ENCODE measurements around the gene LRCOL1. TPM values are rescaled to one million over a fixed set of nuclear protein-coding genes. Genes with fewer than 3 reads are reported as not detected.

LRCOL1 gene
- total RNA-seq, 8 experiments from 2014 or later, result 0.16 to 1.0 (median 0.45) TPM; not detected in 4

DNA sequence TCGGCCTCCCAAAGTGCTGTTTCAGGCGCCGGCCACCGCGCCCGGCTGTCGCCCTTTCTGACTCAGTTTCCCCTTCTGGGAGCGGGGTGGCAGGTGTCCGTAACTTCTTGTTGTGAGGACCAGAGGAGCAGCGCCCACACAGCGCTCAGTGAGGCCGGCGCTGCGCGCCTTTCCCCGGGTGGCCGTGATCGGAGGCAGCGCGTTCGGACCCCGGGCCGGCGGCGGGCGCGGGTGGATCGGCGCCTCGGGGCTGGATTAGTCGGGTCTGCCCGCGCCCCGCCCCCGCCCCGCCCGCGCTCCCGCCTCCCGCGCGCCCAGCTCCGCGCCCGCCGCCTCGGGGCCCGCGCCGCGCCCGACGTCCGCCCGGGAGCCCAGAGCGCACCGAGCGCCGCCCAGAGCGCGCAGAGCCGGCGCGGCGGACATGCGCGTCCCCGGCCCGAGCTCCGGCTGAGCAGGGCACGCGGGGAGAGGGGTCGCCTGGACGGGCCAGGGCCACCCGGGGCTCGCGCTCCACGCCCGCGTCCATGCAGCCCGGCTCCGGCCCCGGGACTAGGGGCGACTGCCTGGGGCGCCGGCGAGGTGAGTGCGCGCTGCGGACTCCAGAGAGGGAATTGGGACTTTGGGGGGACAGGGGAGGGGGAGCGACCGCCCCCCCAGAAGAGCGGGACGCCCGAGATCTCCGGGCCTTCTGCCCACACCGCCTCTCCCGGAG is 50.6 kb downstream of the LRCOL1 start:
- WGBS, 10 experiments, result 0 to 3% (median 0%) methylated on average over 1 to 16 of the region's 98 CpGs; no CpG with 5 or more reads in 6 of the 10 experiments
- peak; percentile 67 to 80 (median 76) for ATAC-seq (replicated peaks in 6 of 8)
- Histone ChIP-seq H3K27ac (peak overlapping the region; percentile 60 to 64), H3K4me3 (peak overlapping the region; percentile 49 to 90 (median 75)), H3K4me1 (replicated peaks in 1 of 2) (peaks cover 21 to 23% of the 10 kb centered on the region in 2 donors)
- in situ Hi-C loops (cut with MboI; ENCODE audit: low pct_unique_long_range_greater_than_20kb in 2 of 9, low sequenced_read_pairs in 9 of 9, unreplicated experiment in 9 of 9), result loop anchor here in 3 of 9 experiments (25.0 kb wide), 1 partner anchor 148 kb away; no protein-coding TSS in a partner anchor

GRCh38 chr12:132558861-132559623 is 51.3 kb downstream of the LRCOL1 start:
- peak in 2 of 8 experiments; percentile 35 for ATAC-seq (replicated peaks in 6 of 8)
- H3K4me3 ChIP-seq, result peak overlapping the region; percentile 49 to 90 (median 75)
- WGBS, 10 experiments, result 26 to 100% (median 54%) methylated on average over 1 to 13 of the region's 45 CpGs; no CpG with 5 or more reads in 3 of the 10 experiments
- in situ Hi-C loops (cut with MboI; ENCODE audit: low pct_unique_long_range_greater_than_20kb in 2 of 9, low sequenced_read_pairs in 9 of 9, unreplicated experiment in 9 of 9), result loop anchor here in 3 of 9 experiments (25.0 kb wide), 1 partner anchor 147 kb away; no protein-coding TSS in a partner anchor
- no peak overlapping the region for H3K27ac ChIP-seq
- H3K4me1 ChIP-seq (replicated peaks in 1 of 2), result peaks cover 21 to 23% of the 10 kb centered on the region in 2 donors

DNA sequence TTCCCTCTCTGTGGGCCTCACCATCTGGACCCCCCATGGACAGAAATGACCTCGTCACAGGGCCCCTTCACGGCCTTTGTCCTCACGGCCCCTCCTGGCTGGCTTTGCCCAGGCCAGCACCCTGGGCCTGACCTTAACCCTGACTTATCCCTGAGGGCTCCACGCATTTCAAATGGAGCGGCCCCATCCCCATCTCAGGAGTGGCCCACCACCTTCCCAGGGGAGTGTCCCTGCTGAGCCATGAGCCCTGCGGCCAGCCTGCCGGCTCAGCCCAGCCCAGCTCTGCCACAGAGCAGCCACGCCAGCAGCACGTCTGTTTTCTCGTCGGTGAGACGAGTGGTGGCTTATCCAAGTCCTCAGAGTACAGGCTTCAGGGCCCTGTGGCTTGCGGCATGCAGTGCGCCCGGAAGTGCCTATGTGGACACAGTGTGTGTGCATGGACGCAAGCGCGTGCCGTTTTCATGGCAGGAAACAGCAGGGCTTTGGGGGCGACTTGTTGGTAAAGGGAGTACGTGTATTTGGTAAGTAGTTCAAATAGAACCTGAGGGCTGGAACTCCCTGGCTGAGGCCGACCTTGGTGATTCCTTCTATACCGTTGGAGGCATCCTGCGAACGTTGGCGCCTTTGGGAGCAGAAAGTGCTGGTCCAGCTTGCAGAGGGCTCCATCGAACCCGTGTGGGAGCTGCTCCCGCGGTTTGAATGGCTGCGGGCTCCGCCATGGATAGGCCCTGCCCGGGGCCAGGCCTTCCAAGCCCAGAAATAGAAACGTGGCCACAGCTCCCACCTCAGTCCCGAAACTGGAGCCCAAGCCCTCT is 52.1 kb downstream of the LRCOL1 start:
- peaks cover 21 to 23% of the 10 kb centered on the region in 2 donors for H3K4me1 ChIP-seq (replicated peaks in 1 of 2)
- WGBS, 10 experiments, result 56 to 100% (median 72%) methylated on average over 2 to 12 of the region's 35 CpGs; no CpG with 5 or more reads in 5 of the 10 experiments
- no peak for ATAC-seq (replicated peaks in 6 of 8)
- H3K4me3 ChIP-seq, result no peak overlapping the region
- in situ Hi-C loops (cut with MboI; ENCODE audit: low pct_unique_long_range_greater_than_20kb in 2 of 9, low sequenced_read_pairs in 9 of 9, unreplicated experiment in 9 of 9), result loop anchor here in 3 of 9 experiments (25.0 kb wide), 1 partner anchor 146 kb away; no protein-coding TSS in a partner anchor
- H3K27ac ChIP-seq, result no peak overlapping the region

DNA sequence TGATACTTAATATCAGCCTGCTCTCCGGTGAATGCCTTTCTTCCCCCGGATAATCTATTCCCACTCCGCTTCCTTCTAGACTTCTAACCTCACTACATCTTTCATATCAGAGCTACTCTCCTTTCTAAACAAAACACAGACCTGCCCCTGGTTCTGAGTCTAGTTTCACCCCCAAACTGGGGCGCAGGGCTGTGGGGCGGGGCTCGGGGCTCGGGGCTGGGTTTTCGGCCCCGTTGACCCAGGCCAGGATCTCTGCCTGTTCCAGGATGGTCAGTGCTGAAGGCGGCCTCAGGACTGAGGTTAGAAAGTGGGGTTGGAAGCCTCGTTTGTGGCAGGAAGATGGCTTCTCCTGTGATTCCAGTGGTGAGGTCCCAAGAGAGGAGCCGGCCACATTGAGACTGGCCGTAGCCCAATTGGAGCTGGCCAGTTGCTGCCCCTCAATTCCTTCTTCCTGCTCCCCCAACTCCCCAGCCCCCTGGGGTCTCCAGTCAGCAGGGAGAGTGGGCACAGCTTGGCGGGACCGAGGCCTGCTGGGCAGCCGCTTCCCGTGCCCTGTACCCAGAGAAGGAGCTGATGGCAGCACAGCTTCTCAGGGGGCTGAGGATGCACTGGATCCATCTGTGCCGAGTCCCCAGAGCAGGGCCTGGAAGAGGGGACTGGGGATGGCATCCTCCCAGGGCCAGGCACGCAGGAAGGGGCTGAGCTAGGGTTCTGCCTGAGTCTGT is 52.9 kb downstream of the LRCOL1 start:
- H3K4me3 ChIP-seq, result no peak overlapping the region
- peaks cover 21 to 23% of the 10 kb centered on the region in 2 donors for H3K4me1 ChIP-seq (replicated peaks in 1 of 2)
- H3K27ac ChIP-seq, result no peak overlapping the region
- ATAC-seq (replicated peaks in 6 of 8), result no peak
- WGBS, 10 experiments, result 89 to 100% (median 100%) methylated on average over 1 to 13 of the region's 19 CpGs; no CpG with 5 or more reads in 5 of the 10 experiments
- in situ Hi-C loops (cut with MboI; ENCODE audit: low pct_unique_long_range_greater_than_20kb in 2 of 9, low sequenced_read_pairs in 9 of 9, unreplicated experiment in 9 of 9), result loop anchor here in 3 of 9 experiments (25.0 kb wide), 1 partner anchor 145 kb away; no protein-coding TSS in a partner anchor

DNA sequence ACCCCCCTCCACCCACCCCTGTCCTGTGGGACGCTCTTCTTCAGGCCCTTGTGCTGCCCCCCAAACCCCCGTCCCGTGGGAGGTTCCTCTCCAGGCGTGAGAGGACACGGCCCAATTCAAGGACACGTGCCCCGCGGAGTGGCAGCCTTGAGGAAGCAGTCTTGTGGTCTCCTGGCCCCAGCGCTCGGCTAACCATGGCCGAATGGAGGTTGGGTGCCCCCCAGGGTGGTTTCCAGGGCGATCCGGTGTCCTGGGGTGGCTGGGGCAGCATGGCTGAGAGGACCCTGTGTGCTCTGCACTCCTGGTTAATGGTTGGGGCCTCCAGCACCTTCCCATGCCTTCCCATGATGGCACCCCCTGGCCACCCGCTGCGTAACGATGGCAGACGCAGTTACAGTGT is 53.6 kb downstream of the LRCOL1 start:
- no peak for ATAC-seq (replicated peaks in 6 of 8)
- Histone ChIP-seq H3K4me1 (replicated peaks in 1 of 2) (peaks cover 16 to 20% of the 10 kb centered on the region in 2 donors), H3K4me3 (no peak overlapping the region), H3K27ac (no peak overlapping the region)
- 90 to 100% (median 95%) methylated on average over 2 to 8 of the region's 17 CpGs; no CpG with 5 or more reads in 4 of the 10 experiments for WGBS, 10 experiments
- in situ Hi-C loops (cut with MboI; ENCODE audit: low pct_unique_long_range_greater_than_20kb in 2 of 9, low sequenced_read_pairs in 9 of 9, unreplicated experiment in 9 of 9), result loop anchor here in 3 of 9 experiments (25.0 kb wide), 1 partner anchor 144 kb away; no protein-coding TSS in a partner anchor

GRCh38 chr12:132556216-132556615 is 54.2 kb downstream of the LRCOL1 start:
- 79 to 100% methylated on average over 1 to 2 of the region's 16 CpGs; no CpG with 5 or more reads in 8 of the 10 experiments for WGBS, 10 experiments

DNA sequence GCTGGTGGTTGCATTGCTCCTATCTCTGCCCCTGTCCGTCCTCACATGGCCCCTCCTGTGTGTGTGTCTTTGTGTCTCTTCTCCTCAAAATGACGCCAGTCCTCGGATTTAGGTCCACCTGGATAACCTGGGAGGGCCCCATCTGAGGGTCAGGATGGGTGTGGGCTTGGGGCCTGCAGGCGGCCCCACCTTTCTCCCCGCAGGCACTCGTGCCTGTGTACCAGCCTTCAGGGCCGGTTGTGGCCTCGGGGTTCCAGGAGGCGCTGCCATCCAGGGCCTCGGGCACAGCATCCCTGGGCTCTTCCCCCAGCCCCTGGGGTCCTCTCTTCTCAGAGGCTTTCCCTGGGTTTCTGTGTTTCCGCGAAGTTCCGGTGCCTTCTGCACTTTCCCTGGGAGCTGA is 54.7 kb downstream of the LRCOL1 start:
- no peak overlapping the region for H3K27ac ChIP-seq
- WGBS, 10 experiments, result 80 to 100% (median 97%) methylated on average over 1 to 6 of the region's 13 CpGs; no CpG with 5 or more reads in 4 of the 10 experiments
- in situ Hi-C loops (cut with MboI; ENCODE audit: low pct_unique_long_range_greater_than_20kb in 2 of 9, low sequenced_read_pairs in 9 of 9, unreplicated experiment in 9 of 9), result loop anchor here in 3 of 9 experiments (25.0 kb wide), 1 partner anchor 143 kb away; no protein-coding TSS in a partner anchor
- ATAC-seq (replicated peaks in 6 of 8), result no peak
- peaks cover 15 to 21% of the 10 kb centered on the region in 2 donors for H3K4me1 ChIP-seq (replicated peaks in 1 of 2)
- H3K4me3 ChIP-seq, result no peak overlapping the region

More at GRCh38 chr12:132556216-132556615, 54.2 kb downstream of the LRCOL1 start:
- Histone ChIP-seq H3K4me1 (replicated peaks in 1 of 2) (peaks cover 11 to 16% of the 10 kb centered on the region in 2 donors), H3K4me3 (no peak overlapping the region), H3K27ac (no peak overlapping the region)
- in situ Hi-C loops (cut with MboI; ENCODE audit: low pct_unique_long_range_greater_than_20kb in 2 of 9, low sequenced_read_pairs in 9 of 9, unreplicated experiment in 9 of 9), result loop anchor here in 3 of 9 experiments (25.0 kb wide), 1 partner anchor 144 kb away; no protein-coding TSS in a partner anchor
- ATAC-seq (replicated peaks in 6 of 8), result no peak

- H3K4me3 ChIP-seq, result no peak overlapping the region
- no peak overlapping the region for H3K27ac ChIP-seq
- in situ Hi-C loops (cut with MboI; ENCODE audit: low pct_unique_long_range_greater_than_20kb in 2 of 9, low sequenced_read_pairs in 9 of 9, unreplicated experiment in 9 of 9), result loop anchor here in 3 of 9 experiments (25.0 kb wide), 1 partner anchor 143 kb away; no protein-coding TSS in a partner anchor
- peaks cover 21 to 28% of the 10 kb centered on the region in 2 donors for H3K4me1 ChIP-seq (replicated peaks in 1 of 2)
- 89 to 100% (median 90%) methylated on average over 2 to 16 of the region's 53 CpGs; no CpG with 5 or more reads in 5 of the 10 experiments for WGBS, 10 experiments
- no peak for ATAC-seq (replicated peaks in 6 of 8)
Measured at GRCh38 chr12:132554845-132555630, 55.3 kb downstream of the LRCOL1 start.

Other genes starting within 250 kb of the LRCOL1 start
- gene FBRSL1, start 120.4 kb downstream of the LRCOL1 start, total RNA-seq, result 10 to 100 TPM in 6 of 8 experiments, 1 to 10 TPM in 2; 7.1 to 31.6 (median 11.1) TPM
- under 1 TPM in 4 of 8 experiments, not detected in 4; 0.13 to 0.62 (median 0.17) TPM for gene P2RX2, start 8.2 kb upstream of the LRCOL1 start, total RNA-seq
- gene POLE, start 76.8 kb upstream of the LRCOL1 start, total RNA-seq, result 10 to 100 TPM in 4 of 8 experiments, 1 to 10 TPM in 4; 4.6 to 80.2 (median 12.4) TPM
- 10 to 100 TPM; 11.5 to 38.0 (median 19.7) TPM for gene PXMP2, start 77.0 kb upstream of the LRCOL1 start, total RNA-seq
- gene PGAM5, start 100.3 kb upstream of the LRCOL1 start, total RNA-seq, result 10 to 100 TPM; 19.8 to 50.5 (median 25.5) TPM
- 10 to 100 TPM; 22.6 to 78.8 (median 36.8) TPM for gene ANKLE2, start 151.2 kb upstream of the LRCOL1 start, total RNA-seq
- gene GOLGA3, start 218.3 kb upstream of the LRCOL1 start, total RNA-seq, result 10 to 100 TPM; 41.1 to 75.1 (median 48.6) TPM